Liver (tissue), 9 donors: ENCODE results near the gene CD248. TPM values are rescaled to one million over a fixed set of nuclear protein-coding genes. Genes with fewer than 3 reads are reported as not detected.

Experiments used
- DNase-seq: peaks from one replicate; pipeline ENCODE4 v3.0.0-alpha.2; 2017; ENCODE audit warnings: low spot score
- H3K27ac ChIP-seq, 2 donors: one replicate each; pipeline ENCODE4 v1.7.0; 2013; ENCODE audit warnings: inconsistent platforms in 2 of 2, low read length in 2 of 2, control low read depth in 1 of 2, low read depth in 1 of 2, mild to moderate bottlenecking in 1 of 2
- H3K27me3 ChIP-seq, 4 donors: one replicate each; pipeline versions ENCODE4 v1.6.1 to v1.7.0; 2013; ENCODE audit warnings: low read length in 3 of 4, inconsistent platforms in 1 of 4, mild to moderate bottlenecking in 1 of 4, moderate library complexity in 1 of 4; ENCODE audit not compliant: control insufficient read depth in 4 of 4, insufficient read depth in 4 of 4
- H3K36me3 ChIP-seq, 4 donors: one replicate each; pipeline versions ENCODE4 v1.6.1 to v1.7.0; 2013; ENCODE audit warnings: low read length in 3 of 4, mild to moderate bottlenecking in 3 of 4, low read depth in 1 of 4, moderate library complexity in 1 of 4; ENCODE audit not compliant: control insufficient read depth in 4 of 4, insufficient read depth in 3 of 4
- H3K4me1 ChIP-seq, 4 donors: one replicate each; pipeline versions ENCODE4 v1.6.1 to v1.7.0; 2013; ENCODE audit warnings: low read length in 3 of 4, mild to moderate bottlenecking in 3 of 4, moderate library complexity in 1 of 4; ENCODE audit not compliant: control insufficient read depth in 4 of 4, insufficient read depth in 4 of 4
- H3K4me3 ChIP-seq, 3 donors: one replicate each; pipeline versions ENCODE4 v1.6.1 to v1.7.0; 2013; ENCODE audit warnings: low read length in 3 of 3, control low read depth in 1 of 3, low read depth in 1 of 3, mild to moderate bottlenecking in 1 of 3
- H3K9ac ChIP-seq, 2 donors: one replicate each; pipeline ENCODE4 v1.7.0; 2013; ENCODE audit warnings: low read length in 2 of 2, mild to moderate bottlenecking in 2 of 2, moderate library complexity in 2 of 2, control low read depth in 1 of 2, low read depth in 1 of 2
- H3K9me3 ChIP-seq, 4 donors: one replicate each; pipeline versions ENCODE4 v1.6.1 to v1.7.0; 2013; ENCODE audit warnings: low read length in 3 of 4; ENCODE audit not compliant: control insufficient read depth in 4 of 4
- ATF3 ChIP-seq: IDR thresholded peaks from 2 replicates; pipeline ENCODE4 v1.6.1; 2016; ENCODE audit warnings: antibody characterized with exemption
- CTCF ChIP-seq: fragments of 150-350 bp; IDR thresholded peaks from 2 replicates; pipeline ENCODE4 v1.5.1; 2017; ENCODE audit warnings: improper control_type of control experiment, low read depth, low read length; ENCODE audit not compliant: missing input control
- FOXA1 ChIP-seq: IDR thresholded peaks from 2 replicates; pipeline ENCODE4 v1.6.1; 2016; ENCODE audit warnings: antibody characterized with exemption
- FOXA2 ChIP-seq: IDR thresholded peaks from 2 replicates; pipeline ENCODE4 v1.6.1; 2016; ENCODE audit warnings: antibody characterized with exemption
- HNF4A ChIP-seq, 2 donors: conservative IDR thresholded peaks; 2 replicates each; pipeline ENCODE4 v1.6.1; 2016; ENCODE audit warnings: antibody characterized with exemption in 2 of 2, mild to moderate bottlenecking in 2 of 2
- HNF4G ChIP-seq: IDR thresholded peaks from 2 replicates; pipeline ENCODE4 v1.6.1; 2016; ENCODE audit warnings: antibody characterized with exemption
- JUND ChIP-seq, 2 donors: IDR thresholded peaks; 2 replicates each; pipeline ENCODE4 v1.6.1; 2016; ENCODE audit warnings: antibody characterized with exemption in 2 of 2
- RAD21 ChIP-seq, 2 donors: IDR thresholded peaks; 2 replicates each; pipeline ENCODE4 v1.6.1; 2016; ENCODE audit warnings: antibody characterized with exemption in 2 of 2, mild to moderate bottlenecking in 2 of 2
- RXRA ChIP-seq, 2 donors: IDR thresholded peaks; 2 replicates each; pipeline ENCODE4 v1.6.1; 2017 to 2018; ENCODE audit warnings: antibody characterized with exemption in 2 of 2, mild to moderate bottlenecking in 1 of 2
- SP1 ChIP-seq: IDR thresholded peaks from 2 replicates; pipeline ENCODE4 v1.6.1; 2018; ENCODE audit warnings: antibody characterized with exemption, mild to moderate bottlenecking
- YY1 ChIP-seq: IDR thresholded peaks from 2 replicates; pipeline ENCODE4 v1.6.1; 2016; ENCODE audit warnings: antibody characterized with exemption, mild to moderate bottlenecking
- ZBTB33 ChIP-seq: IDR thresholded peaks from 2 replicates; pipeline ENCODE4 v1.6.1; 2016; ENCODE audit warnings: antibody characterized with exemption
- WGBS: extraction: QIAGEN DNeasy Blood & Tissue Kit; methylation state at CpG from one replicate; pipeline ENCODE4 v1.1.7; 2013; 5-methylcytosine and 5-hydroxymethylcytosine counted together
- polyA plus RNA-seq, 2 donors: library from polyadenylated mRNA; stranded (reverse) in 1 of 2; unstranded in 1 of 2; fragments of 200-250 nt in 1 of 2; fragments of >200 nt in 1 of 2; fragmentation: Nextera tagmentation in 1 of 2; extraction: Ambion mirVana in 1 of 2; gene quantifications; one replicate each; pipeline versions ENCODE4 v1.2.1 to v1.2.3, GENCODE V29; 2013 to 2015
- total RNA-seq, 2 donors: library from RNA; depleted of rRNA; stranded (reverse); fragments of >200 nt; gene quantifications; one replicate each; pipeline ENCODE4 v1.2.3, GENCODE V29; 2014
- donor health status: healthy.
- donor health status: healthy.
- donor health status: healthy.
- donor health status: healthy.
- donor health status: healthy.

CD248 gene
- total and polyA plus RNA-seq, 4 donors = 0.64 to 3.0 (median 1.2) TPM

- H3K36me3 ChIP-seq = peaks cover 0 to 3% (median 0%) of the 10 kb centered on the region in 4 donors
- no peaks in the 10 kb centered on the region for H3K9me3 ChIP-seq
- H3K4me1 ChIP-seq = peaks cover 10 to 63% (median 54%) of the 10 kb centered on the region in 4 donors
- 32% methylated on average over 2 of the region's 2 CpGs for WGBS
- no peak for DNase-seq
- H3K27ac ChIP-seq = no peak overlapping the region
- no peak overlapping the region for H3K4me3 ChIP-seq
- no peak overlapping the region for H3K9ac ChIP-seq
- no peaks in the 10 kb centered on the region for H3K27me3 ChIP-seq
- TF ChIP-seq FOXA1 (no peak), JUND (IDR thresholded peaks at IDR 0.05) (no peak), HNF4G (no peak), SP1 (peak; percentile 25), RAD21 (IDR thresholded peaks at IDR 0.05) (no peak), FOXA2 (no peak), YY1 (no peak), RXRA (IDR thresholded peaks at IDR 0.05) (peak; percentile 16 to 22), HNF4A (conservative IDR thresholded peaks at IDR 0.05) (peak; percentile 42 to 54)
Measured at GRCh38 chr11:66349084-66349386, 32.2 kb upstream of the CD248 start.

GRCh38 chr11:66347425-66348276, 30.8 kb upstream of the CD248 start, which contains the start of gene B4GAT1:
TSS of gene B4GAT1 (minus strand) at chr11:66347629. CDS start at chr11:66347545, 84 bp downstream.
- TF ChIP-seq HNF4G (no peak), RAD21 (IDR thresholded peaks at IDR 0.05) (no peak), FOXA2 (no peak), CTCF (no peak), RXRA (IDR thresholded peaks at IDR 0.05) (no peak), ATF3 (peak; percentile 100), ZBTB33 (no peak), JUND (IDR thresholded peaks at IDR 0.05) (no peak)
- Histone ChIP-seq H3K36me3 (no peaks in the 10 kb centered on the region), H3K9ac (peak within 1 kb of the TSS in 1 of 2 donors; percentile 50), H3K4me3 (peak within 1 kb of the TSS; percentile 76 to 84 (median 81)), H3K4me1 (peaks cover 11 to 71% (median 59%) of the 10 kb centered on the region in 4 donors), H3K9me3 (no peaks in the 10 kb centered on the region), H3K27me3 (no peaks in the 10 kb centered on the region), H3K27ac (peak within 1 kb of the TSS; percentile 33 to 81)
- DNase-seq = peak; percentile 76
- under 1% methylated on average over 101 of the region's 101 CpGs for WGBS
